Fibroblast of lung (primary cell): ENCODE data around the gene ADAMTS3. TPM values are rescaled to one million over a fixed set of nuclear protein-coding genes. Genes with fewer than 3 reads are reported as not detected.
A peak's percentile ranks its signal among the peaks of the same experiment; 100 is the strongest.

Experiments used
- DNase-seq, 2 donors: peaks; one replicate each; pipeline versions ENCODE4 v3.0.0 to v3.0.0-alpha.2; 2010; ENCODE audit warnings: low read depth in 2 of 2
- H2AFZ ChIP-seq: 2 replicates; pipeline ENCODE4 v1.5.1; 2012; ENCODE audit warnings: low read length, control low read depth, inconsistent platforms
- H3K27ac ChIP-seq: 2 replicates; pipeline ENCODE4 v1.5.1; 2011; ENCODE audit warnings: low read length, control low read depth; ENCODE audit not compliant: insufficient read depth
- H3K27me3 ChIP-seq: 2 replicates; pipeline ENCODE4 v1.5.1; 2011; ENCODE audit warnings: mild to moderate bottlenecking, low read length; ENCODE audit not compliant: control insufficient read depth, insufficient read depth
- H3K36me3 ChIP-seq: 2 replicates; pipeline ENCODE4 v1.5.1; 2011; ENCODE audit warnings: low read length; ENCODE audit not compliant: control insufficient read depth, insufficient read depth
- H3K4me1 ChIP-seq: 2 replicates; pipeline ENCODE4 v1.5.1; 2011; ENCODE audit warnings: low read length; ENCODE audit not compliant: control insufficient read depth, insufficient read depth; ENCODE audit errors: extremely low read depth
- H3K4me2 ChIP-seq: 2 replicates; pipeline ENCODE4 v1.5.1; 2011; ENCODE audit warnings: low read length, control low read depth; ENCODE audit not compliant: insufficient read depth; ENCODE audit errors: extremely low read depth
- H3K4me3 ChIP-seq, 4 experiments: fragments of 200-600 bp in 1 of 4; sonication (generic) in 1 of 4; replicated peaks in 1 of 4; 2 replicates each; pipeline ENCODE4 v1.5.1; 2011 to 2016; ENCODE audit warnings: low read length in 4 of 4, low read depth in 3 of 4, mild to moderate bottlenecking in 3 of 4, control low read depth in 2 of 4, inconsistent platforms in 1 of 4, mixed read lengths in 1 of 4; ENCODE audit not compliant: insufficient read depth in 1 of 4; ENCODE audit errors: control extremely low read depth in 1 of 4
- H3K79me2 ChIP-seq: 2 replicates; pipeline ENCODE4 v1.5.1; 2012; ENCODE audit warnings: mild to moderate bottlenecking, low read length, inconsistent platforms; ENCODE audit not compliant: control insufficient read depth, insufficient read depth
- H3K9ac ChIP-seq: 2 replicates; pipeline ENCODE4 v1.5.1; 2011; ENCODE audit warnings: mild to moderate bottlenecking, low read length, control low read depth; ENCODE audit not compliant: insufficient read depth
- H3K9me3 ChIP-seq: 2 replicates; pipeline ENCODE4 v1.5.1; 2012; ENCODE audit warnings: low read depth, low read length; ENCODE audit not compliant: control insufficient read depth, insufficient read depth
- H4K20me1 ChIP-seq: 2 replicates; pipeline ENCODE4 v1.5.1; 2011; ENCODE audit warnings: low read length; ENCODE audit not compliant: control insufficient read depth, insufficient read depth; ENCODE audit errors: extremely low read depth
- CTCF ChIP-seq, 2 donors: IDR thresholded peaks in 1 of 2; conservative IDR thresholded peaks in 1 of 2; 1 replicate in 1 of 2; 2 replicates in 1 of 2; pipeline ENCODE4 v1.5.1; 2011 to 2012; ENCODE audit warnings: low read length in 2 of 2, control low read depth in 1 of 2, inconsistent platforms in 1 of 2, low read depth in 1 of 2, mild to moderate bottlenecking in 1 of 2
- EZH2 ChIP-seq: IDR thresholded peaks from 2 replicates; pipeline ENCODE4 v1.5.1; 2012; ENCODE audit warnings: low read length, control low read depth, mild to moderate bottlenecking; ENCODE audit errors: missing control alignments
- polyA plus RNA-seq, 2 donors: library from polyadenylated mRNA; depleted of rRNA in 1 of 2; stranded (reverse) in 1 of 2; unstranded in 1 of 2; fragments of >200 nt; gene quantifications; 2 replicates each; pipeline ENCODE4 v1.2.1, GENCODE V29; 2011 to 2012; ENCODE audit warnings: missing spikeins in 1 of 2
- total RNA-seq: library from RNA; depleted of rRNA; stranded (reverse); fragments of >200 nt; gene quantifications from 2 replicates; pipeline ENCODE4 v1.2.1, GENCODE V29; 2014

The ADAMTS3 gene
- total and polyA plus RNA-seq, 2 donors (not counting 1 experiment from before 2014, with no cell fraction given), result 0.86 to 2.1 TPM

DNA sequence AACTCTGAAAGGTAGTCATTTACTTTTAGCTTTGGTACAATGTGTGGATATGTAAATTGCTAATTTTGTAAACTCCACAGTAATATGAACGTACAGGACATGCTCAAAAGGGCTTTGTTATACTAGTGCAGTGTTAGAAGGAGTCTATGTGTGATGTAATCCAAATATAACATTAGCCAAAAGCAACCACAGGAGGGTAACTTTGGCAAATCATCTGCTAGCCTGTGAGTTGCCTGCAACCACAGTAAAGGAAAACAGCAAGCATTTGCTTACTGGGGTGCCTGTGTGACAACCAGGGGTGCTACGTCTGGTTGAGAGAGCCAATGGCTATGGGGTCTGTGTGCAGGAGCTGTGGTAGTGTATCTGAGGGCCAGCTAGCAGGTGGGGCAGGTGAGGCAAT, 245.8 kb downstream of the ADAMTS3 start:
- no peaks in the 10 kb centered on the region for H3K4me1 ChIP-seq

GRCh38 chr4:72320223-72320948, 248.6 kb downstream of the ADAMTS3 start:
- no peak overlapping the region for H3K4me2 ChIP-seq
- no peak for DNase-seq
- no peak overlapping the region for H3K27ac ChIP-seq
- H3K4me3 ChIP-seq, result no peak overlapping the region
- H3K36me3 ChIP-seq, result no peaks in the 10 kb centered on the region
- no peaks in the 10 kb centered on the region for H3K4me1 ChIP-seq
- H3K9me3 ChIP-seq, result no peaks in the 10 kb centered on the region
- H3K9ac ChIP-seq, result no peak overlapping the region
- TF ChIP-seq EZH2 (no peak), CTCF (conservative IDR thresholded peaks at IDR 0.05 in 1 of 2, IDR thresholded peaks at IDR 0.05 in 1 of 2; ENCODE audit: low read depth in 1 of 2, low read length in 2 of 2) (no peak)
- peak overlapping the region; percentile 34 for H2AFZ ChIP-seq
- no peaks in the 10 kb centered on the region for H3K79me2 ChIP-seq
- no peaks in the 10 kb centered on the region for H3K27me3 ChIP-seq
- no peaks in the 10 kb centered on the region for H4K20me1 ChIP-seq

More for the DNA sequence above, 245.8 kb downstream of the ADAMTS3 start:
- Histone ChIP-seq H3K9me3 (no peaks in the 10 kb centered on the region), H3K36me3 (no peaks in the 10 kb centered on the region), H3K4me3 (no peak overlapping the region), H3K4me2 (no peak overlapping the region), H3K27me3 (no peaks in the 10 kb centered on the region), H3K79me2 (no peaks in the 10 kb centered on the region), H2AFZ (no peak overlapping the region), H3K27ac (no peak overlapping the region), H3K9ac (no peak overlapping the region), H4K20me1 (no peaks in the 10 kb centered on the region)
- peak in 1 of 2 donors; percentile 38 for DNase-seq
- TF ChIP-seq CTCF (conservative IDR thresholded peaks at IDR 0.05 in 1 of 2, IDR thresholded peaks at IDR 0.05 in 1 of 2; ENCODE audit: low read depth in 1 of 2, low read length in 2 of 2), result no peak
- no peak for TF ChIP-seq EZH2

DNA sequence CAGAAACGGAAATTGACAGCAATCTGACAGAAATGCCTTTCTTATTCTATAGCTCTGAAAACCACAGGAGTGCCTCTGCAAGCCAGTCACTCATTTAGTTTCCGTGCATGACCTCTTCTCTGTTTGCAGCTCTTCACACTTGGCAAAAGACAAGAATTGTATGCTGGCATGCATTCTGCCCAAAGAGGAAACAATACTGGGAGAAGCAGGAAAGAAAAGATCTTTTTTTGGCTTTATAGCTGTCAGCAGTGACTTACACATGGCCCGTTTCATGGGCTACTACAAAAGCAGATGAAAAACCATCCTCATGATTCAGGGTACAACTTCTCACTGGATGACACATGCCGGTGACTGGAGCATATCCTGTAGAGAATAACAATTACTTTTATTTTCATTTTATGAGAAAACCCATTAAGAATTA, 249.4 kb downstream of the ADAMTS3 start:
- Histone ChIP-seq H3K27ac (no peak overlapping the region), H3K79me2 (no peaks in the 10 kb centered on the region), H3K9me3 (no peaks in the 10 kb centered on the region), H2AFZ (no peak overlapping the region), H3K4me1 (no peaks in the 10 kb centered on the region), H3K4me3 (no peak overlapping the region), H3K36me3 (no peaks in the 10 kb centered on the region), H3K9ac (no peak overlapping the region), H4K20me1 (no peaks in the 10 kb centered on the region), H3K4me2 (peak overlapping the region; percentile 33), H3K27me3 (no peaks in the 10 kb centered on the region)
- TF ChIP-seq CTCF (conservative IDR thresholded peaks at IDR 0.05 in 1 of 2, IDR thresholded peaks at IDR 0.05 in 1 of 2; ENCODE audit: low read depth in 1 of 2, low read length in 2 of 2) (no peak), EZH2 (no peak)
- peak in 1 of 2 donors; percentile 76 for DNase-seq
